ENCODE measurements around the gene TPD52L1. TPM values are rescaled to one million over a fixed set of nuclear protein-coding genes. Genes with fewer than 3 reads are reported as not detected.

The TPD52L1 gene
- total and polyA plus RNA-seq, 2 of the 13 experiments (the other 11 are each of a cell fraction or from before 2014, with no cell fraction given) = 0.49 to 0.53 TPM

- no peak for TF ChIP-seq ZBTB40 (IDR thresholded peaks at IDR 0.05)
- no peak for TF ChIP-seq ZBTB40 (CRISPR knock-in tag; IDR thresholded peaks at IDR 0.05)
- no peak for TF ChIP-seq ZUFSP (CRISPR knock-in tag; IDR thresholded peaks at IDR 0.05; ENCODE audit: borderline replicate concordance)
- no peak for TF ChIP-seq DZIP1 (CRISPR knock-in tag; IDR thresholded peaks at IDR 0.05)
- TF ChIP-seq ZNF790 (CRISPR knock-in tag; IDR thresholded peaks at IDR 0.05; ENCODE audit: borderline replicate concordance) = no peak
- TF ChIP-seq ZNF672 (CRISPR knock-in tag; IDR thresholded peaks at IDR 0.05) = no peak
- TF ChIP-seq LBX2 (CRISPR knock-in tag; IDR thresholded peaks at IDR 0.05; ENCODE audit: borderline replicate concordance) = no peak
Observed at GRCh38 chr6:125245523-125246264, 92.1 kb downstream of the TPD52L1 start (continued).
